NCI-H526 treated with DMSO at 0.1 percent for 48 hours (cell line): ENCODE measurements around the gene RPL19.
"Not testable (repeated sequence)": the region's sequence is repeated elsewhere in the genome, so short reads cannot be mapped to it uniquely, and the experiment has no call there.

ENCODE experiments used
- DNase-seq: peaks from one replicate; lab custom pipeline; 2025; lab: John Stamatoyannopoulos, UW

RPL19 gene

DNA sequence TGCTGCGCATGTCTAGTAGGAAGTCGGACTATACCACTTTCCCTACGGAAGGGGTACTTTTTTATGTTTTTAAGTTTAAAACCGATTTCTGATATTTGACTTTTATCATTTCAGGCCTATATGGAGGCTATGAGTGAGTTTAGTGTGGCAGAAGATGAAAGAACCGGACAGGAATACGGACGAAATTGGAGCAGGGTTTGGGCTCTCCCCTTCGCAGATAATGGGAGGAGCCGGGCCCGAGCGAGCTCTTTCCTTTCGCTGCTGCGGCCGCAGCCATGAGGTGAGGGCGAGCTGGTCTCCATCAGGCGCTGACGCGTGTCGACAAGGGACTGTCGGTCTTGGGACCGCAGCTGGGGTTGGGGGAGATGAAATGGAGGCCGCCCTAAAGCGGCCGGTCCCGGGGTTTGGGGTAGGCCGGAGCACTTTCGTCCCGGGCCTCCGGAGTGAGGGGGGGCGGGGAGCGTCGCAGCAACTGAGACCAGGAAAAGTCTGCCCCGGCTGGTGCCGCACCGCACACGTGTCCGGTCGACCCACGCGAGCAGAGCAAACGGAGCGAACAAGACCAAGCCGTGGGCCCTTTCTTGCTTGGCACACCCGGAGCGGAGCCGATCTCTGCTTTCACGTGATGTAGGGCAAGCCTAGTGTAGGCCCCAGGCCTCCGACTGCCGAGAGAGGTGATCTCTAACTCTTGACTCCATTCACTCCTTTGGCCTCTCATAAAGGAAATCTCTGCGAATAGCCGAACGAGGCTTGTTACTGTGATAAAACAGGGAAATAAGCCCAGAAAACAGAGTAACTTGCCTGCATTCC, at the start of gene RPL19:
Gene RPL19, plus strand, starts transcription at position 214 of the 810 bp plus-strand sequence. Its CDS starts 62 bp downstream, at position 276.
- peak; percentile 90 for DNase-seq

DNA sequence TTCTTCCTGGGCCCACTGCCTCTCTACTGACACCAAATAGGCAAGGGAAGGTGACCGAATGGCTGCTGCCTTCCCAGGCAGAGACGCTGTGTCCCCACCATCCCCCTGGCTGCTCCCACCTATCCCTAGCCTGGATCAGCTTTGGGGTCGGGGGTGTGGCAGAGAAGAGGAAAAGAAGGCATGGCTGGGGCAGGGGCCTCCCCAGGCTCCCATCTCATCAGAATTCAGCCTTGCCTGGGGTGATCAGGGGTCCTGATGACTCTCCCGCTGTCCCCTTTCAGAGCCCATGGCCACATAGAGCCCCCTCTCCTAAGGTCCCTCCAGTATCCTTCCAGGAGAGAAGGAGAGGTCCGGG, 49.3 kb upstream of the RPL19 start:
- no peak for DNase-seq

DNA sequence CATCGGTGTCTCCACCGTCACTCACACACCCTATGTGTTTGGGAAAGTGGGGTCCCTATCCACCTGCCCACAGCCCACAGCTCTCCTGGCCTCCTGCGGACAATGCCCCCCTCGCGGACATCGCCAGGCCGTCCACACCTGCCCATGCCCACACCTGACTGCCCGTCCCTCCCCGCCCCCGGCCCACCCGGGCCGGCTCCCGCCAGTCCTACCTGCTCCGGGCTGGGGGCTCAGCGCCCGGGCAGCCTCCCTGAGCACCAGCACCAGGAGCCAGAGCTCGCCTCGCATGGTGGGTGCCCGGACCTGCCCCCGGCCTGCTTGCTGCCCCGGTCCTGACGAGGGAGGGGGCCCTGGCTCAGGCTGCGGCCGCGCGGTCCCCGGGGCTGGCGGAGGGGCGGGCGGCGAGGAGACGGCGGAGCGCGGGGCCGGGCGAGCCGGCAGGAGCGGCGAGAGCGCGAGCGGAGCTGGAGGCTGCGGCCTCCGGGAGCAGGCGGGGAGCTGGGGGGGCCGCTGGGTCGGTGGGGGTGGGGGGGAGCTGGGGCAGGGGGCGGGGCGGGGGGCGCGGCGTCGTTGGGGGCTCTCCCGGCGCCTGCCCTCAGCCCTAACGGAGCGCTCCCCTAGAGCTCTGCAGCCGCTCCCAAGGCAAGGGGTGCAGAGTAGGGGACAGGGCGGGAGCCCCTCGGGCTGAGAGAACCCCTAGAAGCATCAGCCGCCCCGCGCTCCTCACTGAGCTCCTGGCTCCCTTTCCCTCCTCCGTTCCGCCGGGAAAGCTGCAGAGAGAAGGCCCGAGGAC, 48.7 kb upstream of the RPL19 start, which contains the start of gene PLXDC1:
Gene PLXDC1, minus strand, starts transcription at position 488 of the 793 bp plus-strand sequence. Its CDS starts 200 bp downstream, at position 288.
- DNase-seq, result no peak

DNA sequence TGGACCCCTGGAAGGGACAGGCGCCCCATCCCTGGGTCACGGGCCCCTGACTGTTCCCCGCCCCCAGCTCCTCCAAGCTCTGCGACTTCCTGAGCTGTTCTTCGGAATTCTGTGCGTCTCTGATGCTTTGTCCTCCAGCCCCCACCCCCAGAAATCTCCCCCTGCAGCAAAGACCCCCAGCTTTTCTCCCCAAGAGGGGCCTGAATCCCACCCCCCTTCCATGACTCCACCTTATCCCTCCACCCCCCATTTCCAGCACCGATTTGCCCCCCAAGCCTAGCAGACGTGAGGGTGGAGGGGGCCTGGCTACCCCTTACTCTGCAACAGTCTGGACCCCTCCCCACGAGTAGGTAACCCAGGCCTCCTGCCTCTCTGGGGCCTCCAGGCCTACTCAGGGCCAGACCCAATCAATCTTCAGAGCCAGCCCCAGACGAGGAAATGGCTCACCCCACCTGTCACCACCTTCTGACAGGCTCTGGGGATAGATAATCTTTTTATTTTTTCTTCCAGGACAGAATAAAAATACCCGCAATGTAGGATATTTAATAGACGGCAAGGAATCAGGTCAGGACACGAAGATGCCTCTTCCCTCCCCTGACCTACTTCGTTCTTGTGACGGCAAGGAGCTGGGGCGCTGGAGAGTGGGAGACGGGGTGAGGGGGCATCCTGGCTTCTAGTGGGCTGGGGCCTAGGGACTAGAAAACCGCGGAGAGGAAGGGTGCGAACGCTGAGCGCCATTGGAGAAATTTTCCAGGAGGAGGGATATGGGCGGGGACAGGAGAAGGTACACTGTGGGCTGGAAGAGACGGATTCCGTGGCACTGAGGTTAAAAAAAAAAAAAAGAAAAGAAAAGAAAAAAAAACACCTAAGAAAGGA, 47.9 kb upstream of the RPL19 start:
- peak; percentile 48 for DNase-seq

DNA sequence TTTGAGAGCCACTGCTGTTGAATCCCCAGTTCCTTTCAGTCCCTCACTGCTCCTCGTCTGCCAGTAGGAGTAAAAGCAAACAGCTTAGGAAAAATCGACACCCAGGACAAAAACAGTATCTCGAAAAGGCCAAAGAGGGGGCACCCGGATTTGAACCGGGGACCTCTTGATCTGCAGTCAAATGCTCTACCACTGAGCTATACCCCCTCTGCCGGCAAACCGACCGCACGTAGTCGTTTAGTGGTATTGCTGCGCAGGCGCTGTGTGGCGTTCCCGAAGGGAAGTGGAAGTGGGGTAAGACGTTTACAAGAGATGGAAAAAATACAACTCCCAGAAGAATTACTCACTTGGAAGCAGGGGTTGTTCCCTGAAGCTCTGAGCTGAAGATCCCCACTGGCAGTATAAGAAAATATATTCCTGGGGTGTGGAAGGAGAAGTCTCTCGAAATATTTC, 46.5 kb upstream of the RPL19 start:
- DNase-seq, result peak; percentile 68

DNA sequence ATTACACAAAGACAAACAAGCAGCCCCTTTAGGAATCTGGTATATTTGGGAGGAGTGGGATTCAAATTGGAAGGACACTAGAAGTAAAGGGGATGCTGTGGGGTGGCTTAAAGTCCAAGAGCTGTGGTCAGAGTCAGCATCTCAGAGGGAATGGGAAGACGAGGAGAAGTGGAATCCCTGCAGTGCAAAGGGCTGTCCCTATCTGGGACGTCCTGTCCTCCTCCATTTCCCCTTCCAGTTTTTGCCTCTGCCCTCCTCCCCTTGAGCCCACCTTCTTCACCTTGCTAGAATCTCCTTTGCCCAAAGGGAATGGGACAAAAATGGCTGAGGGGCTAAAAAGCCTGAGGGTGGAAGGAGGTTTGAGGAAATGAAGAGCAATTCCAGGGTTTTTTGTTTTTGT, 44.4 kb upstream of the RPL19 start:
- DNase-seq, result no peak

DNA sequence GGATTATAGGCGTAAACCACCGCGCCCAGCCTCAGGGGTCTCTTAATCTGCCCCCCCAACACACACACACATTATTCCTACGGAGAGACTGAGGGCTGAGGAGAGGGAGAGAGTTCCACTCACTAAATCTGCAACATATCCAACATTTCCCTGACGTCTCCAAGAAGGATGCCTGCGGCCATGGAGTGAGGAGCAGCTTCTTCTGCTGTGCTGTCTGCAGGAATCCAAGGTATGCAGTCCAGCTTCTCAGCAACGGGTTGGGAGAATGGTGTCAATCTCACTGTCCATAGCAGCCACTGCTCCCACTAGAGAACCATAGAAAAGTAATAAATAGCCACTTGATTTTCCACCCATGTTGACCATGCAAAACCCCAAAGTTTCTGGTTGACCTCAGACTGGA, 43.6 kb upstream of the RPL19 start:
- no peak for DNase-seq

DNA sequence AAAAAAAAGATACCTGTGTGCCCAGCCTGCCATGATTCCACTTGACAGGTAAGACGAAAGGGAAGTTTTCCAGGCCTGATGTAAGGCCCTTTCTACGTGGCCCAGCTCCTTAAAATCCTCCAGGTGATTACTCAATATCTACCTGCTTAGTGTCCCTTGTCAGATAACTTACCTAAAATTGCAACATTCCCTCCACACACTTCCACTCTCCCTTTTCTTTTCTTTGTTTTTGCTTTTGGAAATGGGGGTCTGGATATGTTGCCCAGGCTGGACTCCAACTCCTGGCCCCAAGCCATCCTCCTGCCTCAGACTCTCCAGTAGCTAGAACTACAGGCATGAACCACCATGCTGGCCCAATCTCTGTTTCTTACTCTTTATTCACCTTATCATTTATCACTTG, 41.5 kb upstream of the RPL19 start:
- no peak for DNase-seq

DNA sequence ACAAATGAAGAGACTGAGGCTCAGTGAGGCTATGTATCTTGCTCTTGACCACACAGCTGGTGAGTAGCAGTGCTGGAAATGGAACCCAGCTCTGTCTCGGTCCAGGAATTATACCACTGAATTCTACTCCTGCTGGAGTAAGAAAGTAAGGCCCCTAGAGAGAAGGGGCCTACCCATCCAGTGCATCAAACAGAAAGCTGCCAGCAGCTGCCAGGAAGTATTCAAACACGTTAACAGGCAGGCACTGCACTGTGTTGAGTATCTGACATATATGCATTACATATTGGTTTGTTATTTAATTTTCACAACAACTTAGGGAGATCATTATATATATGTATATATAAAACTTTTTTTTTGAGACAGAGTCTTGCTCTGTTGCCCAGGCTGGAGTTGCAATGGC, 38.1 kb upstream of the RPL19 start:
- no peak for DNase-seq

DNA sequence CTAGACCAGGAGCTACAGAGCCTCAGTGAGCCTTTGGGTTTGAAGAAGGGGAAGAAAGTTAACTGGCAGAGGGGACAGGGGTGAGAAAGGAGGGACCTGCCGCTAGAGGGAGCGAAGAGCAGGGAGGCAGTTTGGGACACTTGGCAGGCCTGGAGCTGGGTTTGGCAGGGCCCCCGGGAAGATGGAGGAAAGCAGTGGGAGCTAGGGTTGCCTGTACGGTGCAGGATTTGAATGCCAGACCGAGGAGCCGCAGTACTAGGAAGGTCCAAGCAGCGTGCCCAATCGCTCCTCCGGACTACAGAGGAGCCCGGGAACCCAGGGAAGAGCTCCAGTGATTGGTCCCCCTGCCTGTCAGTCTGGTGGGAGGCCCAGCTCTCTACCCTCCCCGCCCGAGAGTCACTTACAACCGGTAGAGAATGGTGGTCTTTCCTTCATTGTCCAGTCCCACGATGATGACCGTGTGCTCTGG, 35.4 kb upstream of the RPL19 start:
- DNase-seq, result peak; percentile 13

DNA sequence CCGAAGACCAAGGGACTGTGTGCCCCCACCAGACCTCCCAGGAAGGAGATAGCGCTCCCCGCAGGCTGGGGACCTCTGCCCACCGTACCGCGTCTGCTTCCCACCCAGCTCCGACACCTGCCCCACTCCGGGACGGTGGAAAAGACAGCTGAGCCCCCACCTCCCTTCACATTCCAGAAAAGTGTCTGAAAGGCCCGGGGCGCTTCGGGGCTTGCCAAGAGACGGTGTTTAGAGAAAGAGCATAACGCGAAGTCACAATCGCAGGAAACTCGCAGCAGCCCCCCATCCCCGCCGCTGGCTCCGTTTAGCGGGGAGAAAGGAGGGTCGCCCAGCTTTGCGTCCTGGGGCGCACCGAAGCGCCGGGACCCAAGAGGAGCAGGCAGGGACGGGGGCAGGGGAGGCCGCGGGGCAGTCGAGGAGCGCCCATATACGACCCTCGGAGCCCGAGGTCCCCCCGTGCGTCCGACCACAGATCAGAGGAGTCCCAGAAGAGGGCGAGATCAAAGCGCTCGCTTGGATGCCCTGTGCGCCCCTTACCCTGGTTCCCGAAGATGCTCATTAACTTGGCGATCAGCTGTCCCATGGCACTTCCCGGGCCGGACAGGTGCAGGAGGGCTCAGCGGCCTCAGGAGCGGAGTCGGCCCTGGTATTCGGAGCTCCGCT, 34.8 kb upstream of the RPL19 start:
- DNase-seq, result no peak

DNA sequence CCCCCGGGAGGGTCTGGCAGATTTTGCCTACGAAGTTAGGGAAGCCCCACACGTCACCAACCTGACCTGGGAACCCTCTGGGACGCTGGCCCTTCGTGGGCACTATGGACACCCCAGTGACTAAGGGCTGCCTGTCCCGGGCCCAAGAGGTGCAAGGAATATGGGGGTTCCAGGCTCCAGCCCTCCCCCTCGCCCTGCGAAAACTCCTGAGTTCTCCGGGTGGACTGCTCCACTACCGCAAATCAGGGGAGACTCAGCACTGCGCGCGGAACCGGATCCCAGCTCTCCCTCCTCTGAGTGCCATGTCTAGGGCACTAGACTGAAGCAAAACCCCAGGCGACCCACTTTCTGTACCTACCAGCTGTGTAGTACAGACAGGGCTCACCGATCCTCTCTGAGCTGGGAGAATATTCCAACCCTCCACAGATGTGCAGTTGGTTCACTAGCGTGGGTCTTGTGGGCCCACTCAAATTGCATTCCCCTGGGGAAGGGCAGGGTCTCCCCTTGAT, 34.2 kb upstream of the RPL19 start, which contains the start of gene ARL5C:
Gene ARL5C, minus strand, starts transcription at position 321 of the 509 bp plus-strand sequence. CDS start 401 bp downstream, outside the sequence.
- DNase-seq, result no peak

DNA sequence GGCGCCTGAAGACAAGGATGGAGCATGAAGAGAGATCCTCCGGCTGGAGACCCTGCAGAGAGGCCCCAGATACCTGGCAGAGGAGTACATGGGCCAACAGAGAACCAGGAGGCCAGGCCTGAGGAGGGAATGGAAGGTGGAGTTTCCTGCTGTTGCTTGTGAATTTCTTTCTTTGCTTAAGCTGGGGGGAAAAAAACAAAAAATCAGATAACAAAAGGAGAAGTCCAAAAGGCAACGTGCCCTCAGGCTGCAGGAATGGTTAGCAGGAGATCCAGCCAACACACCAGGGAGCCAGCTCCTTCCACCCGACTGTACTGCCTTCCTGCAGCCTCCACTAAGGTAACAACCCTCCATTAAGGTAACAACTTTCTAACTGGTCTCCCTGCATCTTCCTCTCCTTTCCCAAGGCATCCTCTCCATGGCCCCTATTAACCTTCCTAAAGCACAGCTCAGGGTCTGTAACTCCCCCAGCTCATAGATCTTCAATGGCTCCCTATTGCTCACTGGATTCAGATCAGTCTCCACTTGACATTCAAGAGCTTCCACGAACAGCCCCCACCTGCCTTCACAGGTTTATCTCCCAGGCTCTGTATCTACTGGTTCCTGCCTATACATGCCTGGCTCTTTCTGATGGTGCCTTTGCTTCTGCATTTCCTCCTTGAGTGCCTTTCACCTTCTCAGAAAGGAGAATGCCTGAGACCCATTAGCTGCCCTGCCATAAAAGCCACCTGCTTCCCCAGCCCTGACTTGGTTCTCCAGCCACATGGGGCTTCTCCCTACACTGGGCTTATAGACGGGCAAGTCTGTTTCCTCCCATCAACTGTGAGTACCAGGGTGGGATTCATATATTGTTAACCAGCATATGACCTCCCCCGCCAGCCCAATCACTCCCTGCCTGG, 33.4 kb upstream of the RPL19 start:
- DNase-seq, result no peak

DNA sequence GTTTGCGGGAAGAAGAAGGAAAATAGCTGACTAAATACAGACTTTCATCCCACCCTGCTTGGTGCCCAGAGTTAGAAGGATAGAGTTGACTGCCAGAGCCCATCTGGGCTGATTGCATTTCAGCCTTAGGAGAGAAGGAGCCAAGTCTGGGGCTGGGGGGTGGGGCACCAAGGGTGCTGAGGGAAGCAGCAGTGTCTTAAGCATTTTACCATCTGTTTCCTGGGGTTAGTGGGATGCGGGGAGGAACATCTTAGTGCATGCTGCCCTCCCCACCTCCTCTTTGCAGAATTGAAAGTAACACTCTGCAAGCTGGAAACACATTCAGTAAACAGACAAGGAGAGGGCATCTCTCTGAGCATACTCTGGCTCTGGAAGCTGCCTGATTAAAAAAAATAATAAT, 32.6 kb upstream of the RPL19 start:
- no peak for DNase-seq

DNA sequence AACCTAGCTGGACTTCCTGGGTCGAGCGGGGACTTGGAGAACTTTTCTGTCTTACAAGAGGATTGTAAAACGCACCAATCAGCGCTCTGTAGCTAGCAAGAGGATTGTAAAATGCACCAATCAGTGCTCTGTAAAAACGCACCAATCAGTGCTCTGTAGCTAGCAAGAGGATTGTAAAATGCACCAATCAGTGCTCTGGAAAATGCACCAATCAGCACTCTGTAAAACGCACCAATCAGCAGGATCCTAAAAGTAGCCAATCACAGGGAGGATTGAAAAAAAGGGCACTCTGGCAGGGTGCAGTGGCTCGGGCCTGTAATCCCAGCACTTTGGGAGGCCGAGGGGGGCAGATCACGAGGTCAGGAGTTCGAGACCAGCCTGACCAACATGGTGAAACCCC, 31.6 kb upstream of the RPL19 start:
- DNase-seq, result not testable (repeated sequence)

DNA sequence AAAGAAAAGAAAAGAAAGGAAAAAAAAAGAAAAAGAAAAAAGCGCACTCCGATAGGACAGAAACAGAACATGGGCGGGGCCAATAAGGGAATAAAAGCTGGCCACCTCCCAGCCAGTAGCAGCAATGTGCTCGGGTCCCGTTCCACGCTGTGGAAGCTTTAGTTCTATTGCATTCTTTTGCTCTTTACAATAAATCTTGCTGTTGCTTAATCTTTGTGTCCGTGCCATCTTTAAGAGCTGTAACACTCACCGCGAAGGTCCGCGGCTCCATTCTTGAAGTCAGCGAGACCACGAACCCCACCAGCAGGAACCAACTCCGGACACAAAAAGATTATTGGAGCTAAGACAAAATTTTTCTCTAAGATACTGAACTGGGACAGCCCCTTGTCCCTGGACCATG, 31.0 kb upstream of the RPL19 start:
- DNase-seq, result no peak

DNA sequence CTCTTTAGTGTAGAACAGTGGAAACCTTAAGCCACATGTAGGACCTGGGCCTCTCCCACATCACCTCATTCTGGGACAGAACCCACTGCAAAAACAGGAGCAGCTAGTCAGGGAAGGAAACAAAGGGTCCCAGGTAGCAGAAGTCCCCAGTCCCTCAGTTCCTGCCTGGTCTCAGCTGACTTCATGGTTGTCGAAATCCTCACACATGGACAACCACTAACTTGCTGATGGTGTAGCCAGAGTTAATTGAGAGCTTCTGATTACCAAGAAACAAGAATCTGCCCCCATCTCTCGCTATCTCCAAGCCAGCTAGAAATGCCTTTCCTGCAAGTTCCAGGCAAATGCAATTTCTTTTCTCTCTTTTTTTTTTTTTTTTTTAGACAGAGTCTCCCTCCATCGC, 30.6 kb upstream of the RPL19 start:
- DNase-seq, result no peak

DNA sequence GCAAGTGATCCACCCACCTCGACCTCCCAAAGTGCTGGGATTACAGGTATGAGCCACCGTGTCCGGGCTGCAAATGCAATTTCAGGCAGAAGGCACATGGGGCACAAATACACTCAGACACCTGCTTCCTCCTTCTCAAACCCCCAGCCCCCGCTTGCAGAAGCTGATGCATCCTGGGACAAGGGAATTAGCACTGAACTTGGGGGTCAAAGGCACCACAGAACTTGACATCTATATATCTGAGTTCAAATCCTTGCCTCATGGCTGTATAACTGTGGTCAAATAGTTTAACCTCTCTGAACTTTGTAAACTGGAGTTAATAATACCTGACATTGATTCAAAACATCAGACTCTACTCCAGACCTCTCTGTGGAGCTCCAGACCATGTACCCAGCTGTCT, 30.0 kb upstream of the RPL19 start:
- no peak for DNase-seq

DNA sequence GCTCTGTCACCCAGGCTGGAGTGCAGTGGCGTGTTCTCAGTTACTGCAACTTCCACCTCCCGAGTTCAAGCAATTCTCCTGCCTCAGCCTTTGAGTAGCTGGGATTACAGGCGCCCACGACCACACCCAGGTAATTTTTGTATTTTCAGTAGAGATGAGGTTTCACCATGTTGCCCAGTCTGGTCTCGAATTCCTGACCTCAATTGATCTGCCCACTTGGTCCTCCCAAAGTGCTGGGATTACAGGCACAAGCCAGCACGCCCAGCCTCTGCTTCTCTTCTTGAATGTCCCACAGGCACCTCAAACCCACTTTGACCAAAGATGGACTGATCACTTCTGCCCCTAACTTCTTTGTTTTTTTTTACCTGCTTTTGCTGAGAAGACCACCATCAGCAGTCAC, 29.5 kb upstream of the RPL19 start:
- no peak for DNase-seq

DNA sequence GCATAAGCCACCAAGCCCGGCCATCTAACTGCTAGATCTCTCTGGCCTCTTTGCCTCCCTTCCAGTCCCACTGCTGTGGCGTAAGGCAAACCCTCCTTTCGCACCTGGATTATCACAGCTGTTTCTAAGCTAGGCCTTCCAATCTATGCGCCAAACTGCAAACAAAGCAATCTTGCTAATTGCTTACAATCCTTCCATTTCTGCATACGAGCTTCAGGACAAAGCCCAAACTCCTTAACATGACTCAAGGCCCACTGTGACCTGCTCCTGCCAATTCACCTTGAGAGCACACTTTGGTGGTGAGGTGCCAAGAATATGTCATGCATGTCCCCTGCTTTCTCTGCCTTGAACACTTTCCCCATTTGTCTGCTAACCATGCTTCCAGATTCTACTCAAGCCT, 28.1 kb upstream of the RPL19 start:
- no peak for DNase-seq
